HepG2 (cell line): Measurements from ENCODE around the gene INTS1. TPM values are rescaled to one million over a fixed set of nuclear protein-coding genes. Genes with fewer than 3 reads are reported as not detected.

Experiments
- BCL6 ChIP-seq: IDR thresholded peaks from 2 replicates; pipeline ENCODE4 v1.6.1; 2016; ENCODE audit warnings: missing genetic modification reagents, missing compliant biosample characterization
- BRCA1 ChIP-seq: sonication (generic); formaldehyde crosslinking; IDR thresholded peaks from 2 replicates; pipeline ENCODE4 v1.4.0; 2020; ENCODE audit warnings: missing genetic modification reagents
- BRD4 ChIP-seq: sonication (generic); formaldehyde crosslinking; IDR thresholded peaks from 2 replicates; pipeline ENCODE4 v1.4.0; 2020; ENCODE audit warnings: missing genetic modification reagents
- CHD4 ChIP-seq: fragments of 200-600 bp; sonication (generic); IDR thresholded peaks from 2 replicates; pipeline ENCODE4 v1.7.0; 2017; ENCODE audit warnings: mild to moderate bottlenecking, low read length, borderline replicate concordance
- CREB1 ChIP-seq, 2 experiments: fragments of 450-650 bp in 1 of 2; IDR thresholded peaks; 2 replicates each; pipeline ENCODE4 v1.6.1; 2016 to 2017; ENCODE audit warnings: control low read depth in 1 of 2, mild to moderate bottlenecking in 1 of 2, missing compliant biosample characterization in 1 of 2, missing genetic modification characterization in 1 of 2
- FOXP1 ChIP-seq, 2 experiments: fragments of 450-650 bp in 1 of 2; IDR thresholded peaks; 2 replicates each; pipeline ENCODE4 v1.6.1; 2017 to 2018; ENCODE audit warnings: antibody characterized with exemption in 1 of 2
- GTF2F1 ChIP-seq: fragments of 150-350 bp; IDR thresholded peaks from 2 replicates; pipeline ENCODE4 v1.6.1; 2014; ENCODE audit warnings: low read length
- KDM1A ChIP-seq: IDR thresholded peaks from 2 replicates; pipeline ENCODE4 v1.6.1; 2016; ENCODE audit warnings: missing compliant biosample characterization
- KDM4B ChIP-seq: sonication (generic); formaldehyde crosslinking; IDR thresholded peaks from 2 replicates; pipeline ENCODE4 v1.4.0; 2020; ENCODE audit warnings: missing genetic modification reagents
- MBD4 ChIP-seq: IDR thresholded peaks from 2 replicates; pipeline ENCODE4 v1.6.1; 2012; ENCODE audit warnings: low read length, inconsistent platforms, borderline replicate concordance
- MLX ChIP-seq: IDR thresholded peaks from 2 replicates; pipeline ENCODE4 v1.6.1; 2016
- MTA3 ChIP-seq: sonication (generic); formaldehyde crosslinking; IDR thresholded peaks from 2 replicates; pipeline ENCODE4 v1.4.0; 2020; ENCODE audit warnings: missing genetic modification reagents
- NKX3-1 ChIP-seq: sonication (generic); formaldehyde crosslinking; IDR thresholded peaks from 2 replicates; pipeline ENCODE4 v1.5.0; 2020; ENCODE audit warnings: missing genetic modification reagents
- RARA ChIP-seq: IDR thresholded peaks from 2 replicates; pipeline ENCODE4 v1.6.1; 2016; ENCODE audit warnings: missing genetic modification reagents, missing compliant biosample characterization
- RARG ChIP-seq: sonication (generic); formaldehyde crosslinking; IDR thresholded peaks from 2 replicates; pipeline ENCODE4 v1.4.0; 2020; ENCODE audit warnings: low read depth, mild to moderate bottlenecking, missing genetic modification reagents
- RFX5 ChIP-seq: IDR thresholded peaks from 2 replicates; pipeline ENCODE4 v1.6.1; 2011; ENCODE audit warnings: low read depth, low read length, improper control_type of control experiment
- SMARCE1 ChIP-seq: fragments of 450-650 bp; IDR thresholded peaks from 2 replicates; pipeline ENCODE4 v1.6.1; 2017; ENCODE audit warnings: borderline replicate concordance
- TSC22D2 ChIP-seq: sonication (generic); formaldehyde crosslinking; IDR thresholded peaks from 2 replicates; pipeline ENCODE4 v1.5.1; 2020; ENCODE audit warnings: missing genetic modification reagents, mild to moderate bottlenecking, borderline replicate concordance
- ZBTB4 ChIP-seq: sonication (generic); formaldehyde crosslinking; IDR thresholded peaks from 2 replicates; pipeline ENCODE4 v1.4.0; 2020; ENCODE audit warnings: missing genetic modification reagents, mild to moderate bottlenecking, borderline replicate concordance
- ZFP41 ChIP-seq: sonication (generic); formaldehyde crosslinking; IDR thresholded peaks from 2 replicates; pipeline ENCODE4 v1.4.0; 2020; ENCODE audit warnings: mild to moderate bottlenecking, missing genetic modification reagents, borderline replicate concordance
- ZNF121 ChIP-seq: sonication (generic); formaldehyde crosslinking; IDR thresholded peaks from 2 replicates; pipeline ENCODE4 v1.5.0; 2020; ENCODE audit warnings: mild to moderate bottlenecking, missing genetic modification reagents
- ZNF33B ChIP-seq: sonication (generic); formaldehyde crosslinking; IDR thresholded peaks from 2 replicates; pipeline ENCODE4 v1.5.1; 2020; ENCODE audit warnings: mild to moderate bottlenecking, missing genetic modification reagents
- ZNF460 ChIP-seq: sonication (generic); formaldehyde crosslinking; IDR thresholded peaks from 2 replicates; pipeline ENCODE4 v1.5.1; 2020; ENCODE audit warnings: missing genetic modification reagents, mild to moderate bottlenecking, borderline replicate concordance
- ZNF543 ChIP-seq: sonication (generic); formaldehyde crosslinking; IDR thresholded peaks from 2 replicates; pipeline ENCODE4 v1.4.0; 2020; ENCODE audit warnings: mild to moderate bottlenecking, missing genetic modification reagents
- ZNF558 ChIP-seq: sonication (generic); formaldehyde crosslinking; IDR thresholded peaks from 2 replicates; pipeline ENCODE4 v1.9.0; 2022; ENCODE audit warnings: mild to moderate bottlenecking, missing genetic modification reagents, borderline replicate concordance
- ZNF598 ChIP-seq: sonication (generic); formaldehyde crosslinking; IDR thresholded peaks from 2 replicates; pipeline ENCODE4 v1.5.1; 2020; ENCODE audit warnings: mild to moderate bottlenecking, missing genetic modification reagents, borderline replicate concordance
- ZNF607 ChIP-seq: sonication (generic); formaldehyde crosslinking; IDR thresholded peaks from 2 replicates; pipeline ENCODE4 v1.5.1; 2020; ENCODE audit warnings: missing genetic modification reagents, mild to moderate bottlenecking, borderline replicate concordance
- ZNF775 ChIP-seq: sonication (generic); formaldehyde crosslinking; IDR thresholded peaks from 2 replicates; pipeline ENCODE4 v1.4.0; 2020; ENCODE audit warnings: missing genetic modification reagents, mild to moderate bottlenecking, moderate library complexity, borderline replicate concordance
- ZNF841 ChIP-seq: sonication (generic); formaldehyde crosslinking; IDR thresholded peaks from 2 replicates; pipeline ENCODE4 v1.8.1; 2023; ENCODE audit warnings: missing genetic modification reagents, borderline replicate concordance
- ZSCAN29 ChIP-seq: sonication (generic); formaldehyde crosslinking; conservative IDR thresholded peaks from 2 replicates; pipeline ENCODE4 v1.4.0; 2020; ENCODE audit warnings: mild to moderate bottlenecking, missing genetic modification reagents
- polyA plus RNA-seq, 8 experiments: library from polyadenylated mRNA; depleted of rRNA in 3 of 8; stranded (reverse) in 7 of 8; unstranded in 1 of 8; fragments of >200 nt; fragmentation: Illumina TruSeq in 4 of 8; extraction: Trizol in 4 of 8; gene quantifications; 2 replicates each; pipeline versions ENCODE4 v1.2.1 to v1.2.3, GENCODE V29; 2011 to 2016; ENCODE audit warnings: low read depth in 4 of 8, missing spikeins in 1 of 8, mixed read lengths in 1 of 8; ENCODE audit not compliant: insufficient read depth in 1 of 8
- total RNA-seq, 5 experiments: library from RNA; depleted of rRNA; stranded (reverse); fragments of >200 nt; fragmentation: Illumina TruSeq; extraction: Trizol; gene quantifications; 2 replicates each; pipeline ENCODE4 v1.2.3, GENCODE V29; 2016; ENCODE audit warnings: low read depth in 1 of 5

Gene INTS1
- total and polyA plus RNA-seq, 2 of the 13 experiments (the other 11 are each of a cell fraction or from before 2014, with no cell fraction given): 13.7 to 29.0 TPM

- TF ChIP-seq ZBTB4 (CRISPR knock-in tag) (no peak), ZNF558 (CRISPR knock-in tag) (no peak), ZNF607 (no peak), GTF2F1 (no peak), CHD4 (no peak), BRCA1 (CRISPR knock-in tag) (no peak), MTA3 (CRISPR knock-in tag) (no peak), MLX (CRISPR knock-in tag) (no peak), SMARCE1 (no peak), ZNF775 (CRISPR knock-in tag) (no peak), ZNF598 (no peak), ZNF33B (CRISPR knock-in tag) (no peak), ZNF460 (CRISPR knock-in tag) (no peak), RARG (no peak), KDM1A (no peak), MBD4 (no peak), ZSCAN29 (CRISPR knock-in tag) (no peak), ZFP41 (CRISPR knock-in tag) (no peak), ZNF121 (CRISPR knock-in tag) (no peak), FOXP1 (IDR thresholded peaks at IDR 0.05) (no peak), FOXP1 (CRISPR knock-in tag; IDR thresholded peaks at IDR 0.05) (peak; percentile 11; the same call in 1 of the 2 replicates), NKX3-1 (CRISPR knock-in tag) (no peak), BCL6 (CRISPR knock-in tag) (no peak), ZNF543 (CRISPR knock-in tag) (no peak), CREB1 (IDR thresholded peaks at IDR 0.05) (no peak), CREB1 (CRISPR knock-in tag; IDR thresholded peaks at IDR 0.05) (no peak), RFX5 (no peak), ZNF841 (no peak), TSC22D2 (CRISPR knock-in tag) (no peak), RARA (CRISPR knock-in tag) (peak; percentile 66; the same call in 1 of the 2 replicates), BRD4 (no peak), KDM4B (CRISPR knock-in tag) (no peak)
Measured at GRCh38 chr7:1516586-1517251, 12.5 kb upstream of the INTS1 start (continued).
